ENCODE data around the gene SKI.

The SKI gene

GRCh38 chr1:2334366-2334765 lies 106.2 kb downstream of the SKI start:
- H3K36me3 ChIP-seq (ENCODE audit: control insufficient read depth in 2 of 2, insufficient read depth in 2 of 2, low read length in 2 of 2): no peaks in the 10 kb centered on the region
- H3K9me3 ChIP-seq (ENCODE audit: control insufficient read depth in 2 of 2, low read length in 2 of 2): no peaks in the 10 kb centered on the region
- H3K9ac ChIP-seq (ENCODE audit: low read length in 2 of 2): no peak overlapping the region
- no peaks in the 10 kb centered on the region for H3K27me3 ChIP-seq (ENCODE audit: control insufficient read depth in 1 of 2, insufficient read depth in 2 of 2, low read length in 2 of 2)
- no peak overlapping the region for H3K4me3 ChIP-seq (ENCODE audit: low read length in 2 of 2)
- no peak overlapping the region for H3K27ac ChIP-seq (ENCODE audit: low read length)
- H3K4me1 ChIP-seq (ENCODE audit: control insufficient read depth, insufficient read depth, low read length): peaks cover 18% of the 10 kb centered on the region

GRCh38 chr1:2334883-2335534 lies 106.9 kb downstream of the SKI start:
- no peaks in the 10 kb centered on the region for H3K9me3 ChIP-seq (ENCODE audit: control insufficient read depth in 2 of 2, low read length in 2 of 2)
- no peak overlapping the region for H3K4me3 ChIP-seq (ENCODE audit: low read length in 2 of 2)
- H3K27me3 ChIP-seq (ENCODE audit: control insufficient read depth in 1 of 2, insufficient read depth in 2 of 2, low read length in 2 of 2): no peaks in the 10 kb centered on the region
- no peak overlapping the region for H3K9ac ChIP-seq (ENCODE audit: low read length in 2 of 2)
- no peak overlapping the region for H3K27ac ChIP-seq (ENCODE audit: low read length)
- no peaks in the 10 kb centered on the region for H3K36me3 ChIP-seq (ENCODE audit: control insufficient read depth in 2 of 2, insufficient read depth in 2 of 2, low read length in 2 of 2)
- peaks cover 16% of the 10 kb centered on the region for H3K4me1 ChIP-seq (ENCODE audit: control insufficient read depth, insufficient read depth, low read length)

- H3K27ac ChIP-seq (ENCODE audit: low read length): no peak overlapping the region
- no peaks in the 10 kb centered on the region for H3K27me3 ChIP-seq (ENCODE audit: control insufficient read depth in 1 of 2, insufficient read depth in 2 of 2, low read length in 2 of 2)
- H3K4me3 ChIP-seq (ENCODE audit: low read length in 2 of 2): no peak overlapping the region
- H3K9me3 ChIP-seq (ENCODE audit: control insufficient read depth in 2 of 2, low read length in 2 of 2): no peaks in the 10 kb centered on the region
- H3K9ac ChIP-seq (ENCODE audit: low read length in 2 of 2): no peak overlapping the region
- H3K36me3 ChIP-seq (ENCODE audit: control insufficient read depth in 2 of 2, insufficient read depth in 2 of 2, low read length in 2 of 2): no peaks in the 10 kb centered on the region
- H3K4me1 ChIP-seq (ENCODE audit: control insufficient read depth, insufficient read depth, low read length): peaks cover 7% of the 10 kb centered on the region
Observed at GRCh38 chr1:2335721-2336455, 107.8 kb downstream of the SKI start.

- no peak overlapping the region for H3K4me3 ChIP-seq (ENCODE audit: low read length in 2 of 2)
- no peak overlapping the region for H3K27ac ChIP-seq (ENCODE audit: low read length)
- peaks cover 1% of the 10 kb centered on the region for H3K4me1 ChIP-seq (ENCODE audit: control insufficient read depth, insufficient read depth, low read length)
- no peaks in the 10 kb centered on the region for H3K27me3 ChIP-seq (ENCODE audit: control insufficient read depth in 1 of 2, insufficient read depth in 2 of 2, low read length in 2 of 2)
- H3K36me3 ChIP-seq (ENCODE audit: control insufficient read depth in 2 of 2, insufficient read depth in 2 of 2, low read length in 2 of 2): no peaks in the 10 kb centered on the region
- no peak overlapping the region for H3K9ac ChIP-seq (ENCODE audit: low read length in 2 of 2)
- no peaks in the 10 kb centered on the region for H3K9me3 ChIP-seq (ENCODE audit: control insufficient read depth in 2 of 2, low read length in 2 of 2)
Observed at GRCh38 chr1:2336499-2336898, 108.4 kb downstream of the SKI start.

GRCh38 chr1:2337081-2337480 lies 109.0 kb downstream of the SKI start:
- H3K36me3 ChIP-seq (ENCODE audit: control insufficient read depth in 2 of 2, insufficient read depth in 2 of 2, low read length in 2 of 2): no peaks in the 10 kb centered on the region
- no peaks in the 10 kb centered on the region for H3K4me1 ChIP-seq (ENCODE audit: control insufficient read depth, insufficient read depth, low read length)
- no peaks in the 10 kb centered on the region for H3K9me3 ChIP-seq (ENCODE audit: control insufficient read depth in 2 of 2, low read length in 2 of 2)
- H3K27ac ChIP-seq (ENCODE audit: low read length): no peak overlapping the region
- H3K9ac ChIP-seq (ENCODE audit: low read length in 2 of 2): no peak overlapping the region
- no peaks in the 10 kb centered on the region for H3K27me3 ChIP-seq (ENCODE audit: control insufficient read depth in 1 of 2, insufficient read depth in 2 of 2, low read length in 2 of 2)
- H3K4me3 ChIP-seq (ENCODE audit: low read length in 2 of 2): no peak overlapping the region

GRCh38 chr1:2337501-2337900 lies 109.4 kb downstream of the SKI start:
- Histone ChIP-seq H3K36me3 (ENCODE audit: control insufficient read depth in 2 of 2, insufficient read depth in 2 of 2, low read length in 2 of 2) (no peaks in the 10 kb centered on the region), H3K27me3 (ENCODE audit: control insufficient read depth in 1 of 2, insufficient read depth in 2 of 2, low read length in 2 of 2) (no peaks in the 10 kb centered on the region), H3K4me3 (ENCODE audit: low read length in 2 of 2) (no peak overlapping the region), H3K9me3 (ENCODE audit: control insufficient read depth in 2 of 2, low read length in 2 of 2) (no peaks in the 10 kb centered on the region), H3K4me1 (ENCODE audit: control insufficient read depth, insufficient read depth, low read length) (no peaks in the 10 kb centered on the region), H3K9ac (ENCODE audit: low read length in 2 of 2) (no peak overlapping the region), H3K27ac (ENCODE audit: low read length) (no peak overlapping the region)

GRCh38 chr1:2339206-2340085 lies 111.3 kb downstream of the SKI start:
- no peaks in the 10 kb centered on the region for H3K36me3 ChIP-seq (ENCODE audit: control insufficient read depth in 2 of 2, insufficient read depth in 2 of 2, low read length in 2 of 2)
- H3K27ac ChIP-seq (ENCODE audit: low read length): no peak overlapping the region
- H3K9ac ChIP-seq (ENCODE audit: low read length in 2 of 2): no peak overlapping the region
- H3K9me3 ChIP-seq (ENCODE audit: control insufficient read depth in 2 of 2, low read length in 2 of 2): no peaks in the 10 kb centered on the region
- H3K4me1 ChIP-seq (ENCODE audit: control insufficient read depth, insufficient read depth, low read length): no peaks in the 10 kb centered on the region
- no peak overlapping the region for H3K4me3 ChIP-seq (ENCODE audit: low read length in 2 of 2)
- H3K27me3 ChIP-seq (ENCODE audit: control insufficient read depth in 1 of 2, insufficient read depth in 2 of 2, low read length in 2 of 2): no peaks in the 10 kb centered on the region

- Histone ChIP-seq H3K9ac (ENCODE audit: low read length in 2 of 2) (no peak overlapping the region), H3K9me3 (ENCODE audit: control insufficient read depth in 2 of 2, low read length in 2 of 2) (no peaks in the 10 kb centered on the region)
Observed at GRCh38 chr1:2340086-2340917, 112.2 kb downstream of the SKI start.

GRCh38 chr1:2340918-2341254 lies 112.8 kb downstream of the SKI start:
- no peak overlapping the region for H3K27ac ChIP-seq (ENCODE audit: low read length)
- H3K9ac ChIP-seq (ENCODE audit: low read length in 2 of 2): no peak overlapping the region
- H3K4me3 ChIP-seq (ENCODE audit: low read length in 2 of 2): no peak overlapping the region
- no peaks in the 10 kb centered on the region for H3K4me1 ChIP-seq (ENCODE audit: control insufficient read depth, insufficient read depth, low read length)
- no peaks in the 10 kb centered on the region for H3K36me3 ChIP-seq (ENCODE audit: control insufficient read depth in 2 of 2, insufficient read depth in 2 of 2, low read length in 2 of 2)
- no peaks in the 10 kb centered on the region for H3K27me3 ChIP-seq (ENCODE audit: control insufficient read depth in 1 of 2, insufficient read depth in 2 of 2, low read length in 2 of 2)
- no peaks in the 10 kb centered on the region for H3K9me3 ChIP-seq (ENCODE audit: control insufficient read depth in 2 of 2, low read length in 2 of 2)

More at GRCh38 chr1:2340086-2340917, 112.2 kb downstream of the SKI start:
- Histone ChIP-seq H3K4me1 (ENCODE audit: control insufficient read depth, insufficient read depth, low read length) (no peaks in the 10 kb centered on the region), H3K4me3 (ENCODE audit: low read length in 2 of 2) (no peak overlapping the region), H3K36me3 (ENCODE audit: control insufficient read depth in 2 of 2, insufficient read depth in 2 of 2, low read length in 2 of 2) (no peaks in the 10 kb centered on the region), H3K27me3 (ENCODE audit: control insufficient read depth in 1 of 2, insufficient read depth in 2 of 2, low read length in 2 of 2) (no peaks in the 10 kb centered on the region), H3K27ac (ENCODE audit: low read length) (no peak overlapping the region)

GRCh38 chr1:2341706-2342383 lies 113.7 kb downstream of the SKI start:
- no peaks in the 10 kb centered on the region for H3K27me3 ChIP-seq (ENCODE audit: control insufficient read depth in 1 of 2, insufficient read depth in 2 of 2, low read length in 2 of 2)
- no peak overlapping the region for H3K4me3 ChIP-seq (ENCODE audit: low read length in 2 of 2)
- H3K9ac ChIP-seq (ENCODE audit: low read length in 2 of 2): no peak overlapping the region
- no peaks in the 10 kb centered on the region for H3K4me1 ChIP-seq (ENCODE audit: control insufficient read depth, insufficient read depth, low read length)
- H3K9me3 ChIP-seq (ENCODE audit: control insufficient read depth in 2 of 2, low read length in 2 of 2): no peaks in the 10 kb centered on the region
- no peak overlapping the region for H3K27ac ChIP-seq (ENCODE audit: low read length)
- H3K36me3 ChIP-seq (ENCODE audit: control insufficient read depth in 2 of 2, insufficient read depth in 2 of 2, low read length in 2 of 2): no peaks in the 10 kb centered on the region
